Measurements from ENCODE around the gene DFFA.

The DFFA gene

GRCh38 chr1:10407201-10407600, 65.1 kb downstream of the DFFA start:
- H3K9me2 ChIP-seq (replicated peaks; ENCODE audit: low read depth, low read length), result no peaks in the 10 kb centered on the region
- peaks cover 20% of the 10 kb centered on the region; the same call in 1 of the 2 replicates for H3K79me2 ChIP-seq (ENCODE audit: insufficient read depth, low read length)
- peaks cover 87% of the 10 kb centered on the region; the same call in 1 of the 2 replicates for H3K36me3 ChIP-seq (ENCODE audit: insufficient read depth, low read length)
- H4K20me1 ChIP-seq (ENCODE audit: insufficient read depth, low read length, poor library complexity, severe bottlenecking), result peaks cover 3% of the 10 kb centered on the region
- H2AFZ ChIP-seq (ENCODE audit: low read length), result no peak overlapping the region
- H3K9ac ChIP-seq (ENCODE audit: low read depth, low read length, poor library complexity, severe bottlenecking), result no peak overlapping the region
- TF ChIP-seq EZH2phosphoT487 (IDR thresholded peaks at IDR 0.05; ENCODE audit: borderline replicate concordance) (no peak), CTCF (conservative IDR thresholded peaks at IDR 0.05; ENCODE audit: low read length) (no peak)
- no peak overlapping the region for H3K4me2 ChIP-seq (ENCODE audit: low read depth, low read length, poor library complexity, severe bottlenecking)
- H3K9me3 ChIP-seq (ENCODE audit: insufficient read depth, low read depth, low read length), result no peaks in the 10 kb centered on the region
- H3F3A ChIP-seq (ENCODE audit: low read depth), result no peaks in the 10 kb centered on the region
- no peaks in the 10 kb centered on the region for H3K27me3 ChIP-seq (ENCODE audit: insufficient read depth, low read length, poor library complexity, severe bottlenecking)
- H3K4me1 ChIP-seq (ENCODE audit: insufficient read depth, low read length, poor library complexity, severe bottlenecking), result no peaks in the 10 kb centered on the region
- H3K4me3 ChIP-seq (ENCODE audit: low read length, poor library complexity, severe bottlenecking), result no peak overlapping the region
